ENCODE data around the gene ACD. TPM values are rescaled to one million over a fixed set of nuclear protein-coding genes. Genes with fewer than 3 reads are reported as not detected.

ACD gene
- total and polyA plus RNA-seq, 2 of the 4 experiments (the other 2 are of a cell fraction), result 15.6 to 31.1 TPM

DNA sequence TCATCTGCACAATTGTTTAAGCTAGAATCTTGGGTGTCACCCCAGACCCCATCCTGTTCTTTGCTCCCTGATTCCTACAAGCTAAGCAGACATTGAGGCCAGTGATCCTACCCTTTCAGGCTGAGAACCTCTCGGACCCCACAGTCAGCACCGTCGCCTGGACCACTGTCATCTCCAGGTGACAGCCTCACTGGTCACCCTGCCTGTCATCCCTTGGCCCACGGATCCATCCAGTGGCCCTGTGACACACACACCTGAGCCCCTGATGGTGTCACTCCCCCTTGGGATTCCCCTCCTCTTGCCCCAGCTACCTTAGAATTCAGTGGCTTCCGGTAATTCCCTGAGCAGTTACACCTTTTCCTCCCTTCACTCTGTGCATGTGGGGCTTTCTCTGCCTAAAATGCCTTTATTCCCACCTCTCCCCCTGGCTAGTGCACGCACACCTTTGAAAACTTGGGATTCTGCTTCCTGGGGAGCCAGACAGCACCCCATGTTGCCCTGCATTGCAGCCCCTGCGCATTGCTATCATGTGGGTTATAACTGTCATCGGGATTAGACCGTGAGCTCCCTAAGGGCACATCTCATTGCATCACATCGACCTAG, 9.5 kb upstream of the ACD start:
- dilution Hi-C loops (cut with HindIII; ENCODE audit: low sequenced_read_pairs, unreplicated experiment), result no loop called here
- Histone ChIP-seq H3K36me3 (ENCODE audit: control insufficient read depth, insufficient read depth, low read length) (no peaks in the 10 kb centered on the region), H3K23ac (ENCODE audit: low read depth, low read length) (no peak overlapping the region), H3K9me1 (ENCODE audit: insufficient read depth, low read length) (no peaks in the 10 kb centered on the region), H2BK20ac (ENCODE audit: low read depth, low read length) (no peak overlapping the region), H4K5ac (ENCODE audit: low read depth, low read length) (no peak overlapping the region), H4K20me1 (ENCODE audit: insufficient read depth, low read length) (0 out of 2 replicates have a peak, but pooled peaks cover 6% of the 10 kb centered on the region), H3K14ac (replicated peaks; ENCODE audit: low read depth, low read length) (no peak overlapping the region), H3K4me3 (ENCODE audit: insufficient read depth, low read depth, low read length) (no peak overlapping the region), H3K4ac (ENCODE audit: low read depth, low read length) (no peak overlapping the region), H3K56ac (ENCODE audit: extremely low read depth, insufficient read depth, low read length) (no peak overlapping the region), H4K8ac (ENCODE audit: low read depth in 2 of 2, low read length in 2 of 2) (no peak overlapping the region), H2AK9ac (replicated peaks; ENCODE audit: low read depth, low read length, poor library complexity) (no peak overlapping the region), H2BK5ac (ENCODE audit: low read depth, low read length, poor library complexity, severe bottlenecking) (no peak overlapping the region), H3K18ac (ENCODE audit: low read depth, low read length) (no peak overlapping the region), H2AK5ac (ENCODE audit: low read depth, low read length) (no peak overlapping the region), H2AFZ (replicated peaks; ENCODE audit: low read length, poor library complexity) (no peak overlapping the region), H3K4me2 (ENCODE audit: low read depth, low read length) (no peak overlapping the region), H2BK15ac (ENCODE audit: low read depth, low read length) (no peak overlapping the region), H3K4me1 (ENCODE audit: control insufficient read depth, insufficient read depth, low read length) (peaks cover 12% of the 10 kb centered on the region), H3K9me3 (ENCODE audit: control insufficient read depth, insufficient read depth, low read length) (no peaks in the 10 kb centered on the region), H3K9ac (ENCODE audit: low read depth, low read length) (no peak overlapping the region), H3K27me3 (ENCODE audit: control insufficient read depth, insufficient read depth, low read length) (no peaks in the 10 kb centered on the region), H3K79me1 (ENCODE audit: low read depth in 1 of 2, low read length in 2 of 2) (peaks cover 4 to 17% of the 10 kb centered on the region in 2 experiments; a peak in 3 of 4 replicates), H4K91ac (ENCODE audit: insufficient read depth, low read depth, low read length) (no peak overlapping the region), H2BK120ac (ENCODE audit: low read depth, low read length) (no peak overlapping the region), H3K27ac (ENCODE audit: insufficient read depth, low read length) (no peak overlapping the region)
- ChIA-PET CTCF (interaction anchor here (0.6 to 1.5 kb wide), 4 partner anchors 123 to 252 kb away, joined by 3 to 4 read pairs (median 4); partner anchors contain the start of gene EDC4), POLR2A (ENCODE audit: unreplicated experiment) (no interaction called here)
- no TSS peak for BruUV-seq (replicated peaks)
- in situ Hi-C loops (cut with MboI; ENCODE audit: low sequenced_read_pairs), result loop anchor here (5.0 to 10.0 kb wide), 2 partner anchors 145 to 258 kb away; partner anchors contain the start of gene RIPOR1
- TF ChIP-seq MXI1 (IDR thresholded peaks at IDR 0.05; ENCODE audit: borderline replicate concordance, low read depth, low read length) (no peak), FOS (IDR thresholded peaks at IDR 0.05; ENCODE audit: low read depth, low read length) (no peak), USF2 (IDR thresholded peaks at IDR 0.05; ENCODE audit: low read depth, low read length) (no peak), MAZ (IDR thresholded peaks at IDR 0.05; ENCODE audit: borderline replicate concordance, low read depth, low read length) (no peak), BHLHE40 (IDR thresholded peaks at IDR 0.05; ENCODE audit: low read depth, low read length) (no peak), POLR2A (IDR thresholded peaks at IDR 0.05; ENCODE audit: low read depth, low read length) (no peak), RFX5 (IDR thresholded peaks at IDR 0.05; ENCODE audit: low read depth, low read length) (no peak), RAD21 (IDR thresholded peaks at IDR 0.05; ENCODE audit: low read length) (no peak), CEBPB (IDR thresholded peaks at IDR 0.05; ENCODE audit: low read depth, low read length) (no peak), SMC3 (IDR thresholded peaks at IDR 0.05; ENCODE audit: low read depth, low read length) (no peak), MAFK (IDR thresholded peaks at IDR 0.05; ENCODE audit: low read depth, low read length) (no peak), NFE2L2 (IDR thresholded peaks at IDR 0.05; ENCODE audit: low read depth, low read length) (no peak), RCOR1 (IDR thresholded peaks at IDR 0.05; ENCODE audit: insufficient replicate concordance, low read length) (no peak), CTCF (conservative IDR thresholded peaks at IDR 0.05; ENCODE audit: low read depth, low read length) (no peak)
- TF ChIP-seq, protein P1, sequence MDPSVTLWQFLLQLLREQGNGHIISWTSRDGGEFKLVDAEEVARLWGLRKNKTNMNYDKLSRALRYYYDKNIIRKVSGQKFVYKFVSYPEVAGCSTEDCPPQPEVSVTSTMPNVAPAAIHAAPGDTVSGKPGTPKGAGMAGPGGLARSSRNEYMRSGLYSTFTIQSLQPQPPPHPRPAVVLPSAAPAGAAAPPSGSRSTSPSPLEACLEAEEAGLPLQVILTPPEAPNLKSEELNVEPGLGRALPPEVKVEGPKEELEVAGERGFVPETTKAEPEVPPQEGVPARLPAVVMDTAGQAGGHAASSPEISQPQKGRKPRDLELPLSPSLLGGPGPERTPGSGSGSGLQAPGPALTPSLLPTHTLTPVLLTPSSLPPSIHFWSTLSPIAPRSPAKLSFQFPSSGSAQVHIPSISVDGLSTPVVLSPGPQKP (IDR thresholded peaks at IDR 0.05; ENCODE audit: borderline replicate concordance, low read depth, low read length), result no peak
- no peak for DNase-seq
- no peak for ATAC-seq (ENCODE audit: low read depth)
- intact Hi-C loops (cut with micrococcal nuclease), result loop anchor here (5.0 to 10.0 kb wide), 2 partner anchors 138 to 365 kb away; partner anchors contain the start of genes RANBP10 and TSNAXIP1
- 95% methylated on average over 4 of the region's 10 CpGs; no CpG with 5 or more reads in 1 of the 2 experiments for WGBS, 2 experiments (ENCODE audit: extremely low coverage in 2 of 2, insufficient read length in 1 of 2)

All from IMR-90 (cell line).